Calu3 (cell line): Measurements from ENCODE around the gene XPO6. TPM values are rescaled to one million over a fixed set of nuclear protein-coding genes. Genes with fewer than 3 reads are reported as not detected.
A peak's percentile ranks its signal among the peaks of the same experiment; 100 is the strongest.

ENCODE experiments used
- BruUV-seq: library from RNA; stranded (reverse); fragments of 400-500 nt; replicated peaks from 2 replicates; lab custom pipeline; 2021; lab: Mats Ljungman, UMichigan
- CTCF ChIA-PET: fragments of 300-600 bp; sonication (Branson Sonifier 250); formaldehyde crosslinking; loops from one replicate; lab custom pipeline; 2022; ENCODE audit warnings: antibody characterized with exemption; lab: Charles Lee
- DNase-seq: peaks from one replicate; pipeline ENCODE4 v3.0.0; 2022
- H3K27ac Mint-ChIP-seq: one replicate; pipeline ENCODE4 v1.8.0; 2022; ENCODE audit warnings: mixed read lengths; ENCODE audit not compliant: unreplicated experiment
- H3K27me3 Mint-ChIP-seq: one replicate; pipeline ENCODE4 v1.8.0; 2022; ENCODE audit warnings: mixed read lengths; ENCODE audit not compliant: unreplicated experiment
- H3K36me3 Mint-ChIP-seq: one replicate; pipeline ENCODE4 v1.8.0; 2022; ENCODE audit warnings: mild to moderate bottlenecking, moderate library complexity, mixed read lengths; ENCODE audit not compliant: insufficient read depth, unreplicated experiment
- H3K4me1 Mint-ChIP-seq: one replicate; pipeline ENCODE4 v1.8.0; 2022; ENCODE audit warnings: mild to moderate bottlenecking, low read depth, mixed read lengths; ENCODE audit not compliant: unreplicated experiment
- H3K4me3 Mint-ChIP-seq: one replicate; pipeline ENCODE4 v1.8.0; 2022; ENCODE audit warnings: mild to moderate bottlenecking, low read depth, moderate library complexity, mixed read lengths; ENCODE audit not compliant: unreplicated experiment
- H3K9me3 Mint-ChIP-seq: one replicate; pipeline ENCODE4 v1.8.0; 2022; ENCODE audit warnings: low read depth, mixed read lengths; ENCODE audit not compliant: unreplicated experiment
- CTCF ChIP-seq: fragments of 200-600 bp; IDR thresholded peaks from one replicate; pipeline ENCODE4 v1.8.0; 2022; ENCODE audit warnings: antibody characterized with exemption; ENCODE audit not compliant: unreplicated experiment
- intact Hi-C: fragments of 100-400 bp; cut with micrococcal nuclease; formaldehyde crosslinking; loops from one replicate; pipeline ENCODE4 v1.10.0; 2022; ENCODE audit not compliant: unreplicated experiment
- total RNA-seq: library from RNA; stranded (reverse); gene quantifications from 2 replicates; pipeline ENCODE4 v1.2.3, GENCODE V29; 2022

Gene XPO6
- total RNA-seq, 1 experiment from 2014 or later = 149 TPM

DNA sequence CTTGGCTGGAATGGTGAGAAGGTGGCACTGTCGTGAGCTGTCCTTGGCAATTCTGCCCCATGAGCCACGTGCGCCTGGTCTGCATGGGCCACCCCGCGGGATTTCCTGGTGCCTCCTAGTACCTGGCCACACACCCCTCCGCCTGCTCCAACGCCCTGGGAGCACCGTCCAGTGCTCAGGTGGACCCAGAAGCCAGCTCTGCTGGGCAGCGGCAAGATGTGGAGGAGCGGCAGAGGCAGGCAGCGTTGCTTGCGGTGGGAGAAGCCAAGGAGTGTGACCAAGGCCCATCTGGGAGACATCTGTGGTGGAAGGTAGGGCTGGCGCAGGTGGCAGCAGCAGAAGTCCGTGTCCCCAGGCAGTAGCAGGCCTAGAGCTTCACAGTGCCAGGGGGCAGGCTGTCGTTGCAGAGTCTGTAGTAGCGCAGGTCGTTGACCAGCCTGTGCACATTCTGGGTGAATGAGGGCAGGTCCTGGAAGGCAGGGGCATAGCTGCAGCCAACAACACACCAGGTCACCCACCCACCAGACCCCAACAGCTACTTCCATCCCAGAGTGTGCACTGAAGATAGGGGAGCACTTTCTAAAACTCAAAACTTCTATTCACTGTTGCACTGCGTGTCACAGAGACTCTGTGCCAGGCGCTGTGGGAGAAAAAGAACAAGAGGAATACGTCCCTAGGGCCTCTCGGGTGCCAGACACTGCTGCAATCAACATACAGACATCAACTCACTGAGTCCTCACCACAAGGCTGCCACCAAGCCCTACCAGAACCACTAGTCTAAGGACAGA is 113.4 kb downstream of the XPO6 start:
- no peak for DNase-seq
- intact Hi-C loops = no loop called here
- Mint-ChIP-seq H3K36me3 (peaks cover 43% of the 10 kb centered on the region), H3K27me3 (no peaks in the 10 kb centered on the region), H3K9me3 (no peaks in the 10 kb centered on the region), H3K27ac (no peak overlapping the region), H3K4me3 (no peak overlapping the region), H3K4me1 (no peaks in the 10 kb centered on the region)
- TSS peak; percentile 61 for BruUV-seq
- TF ChIP-seq CTCF = no peak
- CTCF ChIA-PET = no interaction called here

DNA sequence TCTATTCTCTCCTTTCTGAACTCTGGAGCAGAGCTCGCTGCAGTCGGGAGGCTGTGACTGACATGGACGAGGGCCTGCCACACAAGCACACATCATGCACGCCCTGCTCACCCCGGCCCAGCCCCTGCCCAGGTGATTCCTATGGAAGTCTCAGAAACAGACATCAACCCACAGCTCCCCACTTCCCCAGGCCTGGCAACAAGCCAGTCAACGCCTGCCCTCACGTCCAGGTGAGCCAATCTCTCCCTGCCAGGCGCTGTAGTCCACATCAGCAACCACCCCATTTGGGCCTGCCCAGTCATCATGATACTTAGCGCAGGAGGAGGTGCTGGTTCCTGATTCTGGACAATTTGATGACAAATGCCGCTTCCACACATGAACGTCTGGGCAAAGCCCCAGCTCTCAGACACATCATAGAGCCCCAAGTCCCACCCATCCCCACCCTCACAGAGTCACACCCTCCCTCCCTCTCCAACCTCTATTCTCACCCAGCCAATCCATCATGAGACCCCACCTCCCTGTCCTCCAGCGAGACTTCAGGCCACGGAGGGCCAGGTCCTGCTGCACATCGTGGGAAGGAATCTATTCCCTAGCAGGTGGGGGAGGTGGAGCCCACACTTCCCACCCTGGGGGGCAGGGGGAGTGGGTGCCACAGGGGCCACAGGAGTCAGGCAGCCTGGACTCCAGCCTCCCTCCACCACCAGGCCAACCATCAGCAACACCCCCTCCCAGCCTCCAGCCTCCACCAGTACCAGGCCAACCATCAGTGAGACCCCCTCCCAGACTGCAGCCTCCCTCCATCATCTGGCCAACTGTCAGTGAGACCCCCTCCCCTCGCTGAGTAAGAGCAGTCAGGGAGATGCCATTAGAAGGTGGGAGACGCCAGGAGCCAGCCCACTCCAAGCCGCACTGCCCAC is 114.5 kb downstream of the XPO6 start:
- no peak overlapping the region for H3K27ac Mint-ChIP-seq
- no peak for TF ChIP-seq CTCF
- H3K36me3 Mint-ChIP-seq = peaks cover 40% of the 10 kb centered on the region
- CTCF ChIA-PET = no interaction called here
- no peaks in the 10 kb centered on the region for H3K27me3 Mint-ChIP-seq
- no peaks in the 10 kb centered on the region for H3K4me1 Mint-ChIP-seq
- DNase-seq = no peak
- intact Hi-C loops = no loop called here
- BruUV-seq = no TSS peak
- H3K9me3 Mint-ChIP-seq = no peaks in the 10 kb centered on the region
- no peak overlapping the region for H3K4me3 Mint-ChIP-seq

GRCh38 chr16:28093385-28093725 is 118.4 kb downstream of the XPO6 start:
- Mint-ChIP-seq H3K4me3 (no peak overlapping the region), H3K36me3 (peaks cover 14% of the 10 kb centered on the region), H3K9me3 (no peaks in the 10 kb centered on the region), H3K27me3 (no peaks in the 10 kb centered on the region), H3K27ac (no peak overlapping the region), H3K4me1 (no peaks in the 10 kb centered on the region)
- CTCF ChIA-PET = interaction anchor here (0.8 kb wide), 1 partner anchor 22 kb away, joined by 3 read pairs; no protein-coding TSS in a partner anchor
- intact Hi-C loops = no loop called here
- no TSS peak for BruUV-seq
- DNase-seq = no peak
- no peak for TF ChIP-seq CTCF

DNA sequence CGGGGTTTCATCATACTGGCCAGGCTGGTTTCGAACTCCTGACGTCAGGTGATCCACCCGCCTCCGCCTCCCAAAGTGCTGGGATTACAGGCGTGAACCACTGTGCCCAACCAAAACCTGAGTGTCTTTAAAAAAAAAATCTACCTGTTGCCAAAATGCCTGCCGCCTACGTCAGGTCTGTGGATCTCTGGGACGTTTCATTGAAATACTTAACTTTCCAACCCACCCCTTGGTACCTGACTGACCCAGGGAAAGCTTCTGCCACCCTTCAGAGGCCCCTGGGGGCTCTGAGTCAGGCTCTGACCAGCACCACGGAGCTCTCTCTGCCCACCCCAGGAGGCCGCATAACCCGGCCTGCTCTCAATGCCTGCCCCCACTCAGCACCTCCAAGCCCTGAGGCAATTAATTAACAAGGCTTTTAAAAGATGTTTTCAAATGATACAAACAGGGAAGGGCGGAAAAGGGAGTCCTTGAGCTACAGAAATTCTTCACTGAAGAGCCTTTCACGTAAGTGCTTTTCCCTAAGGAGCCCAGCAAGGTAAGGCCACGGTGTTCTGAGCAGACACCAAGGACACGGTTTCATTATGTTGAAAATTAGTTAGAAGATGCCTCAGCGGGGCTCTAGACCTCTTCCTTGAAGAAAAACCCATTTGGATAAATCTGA is 118.9 kb downstream of the XPO6 start:
- CTCF ChIA-PET = interaction anchor here (0.8 kb wide), 1 partner anchor 22 kb away, joined by 3 read pairs; no protein-coding TSS in a partner anchor
- no peaks in the 10 kb centered on the region for H3K9me3 Mint-ChIP-seq
- no peak overlapping the region for H3K27ac Mint-ChIP-seq
- intact Hi-C loops = no loop called here
- BruUV-seq = no TSS peak
- H3K4me1 Mint-ChIP-seq = no peaks in the 10 kb centered on the region
- no peak for TF ChIP-seq CTCF
- peaks cover 10% of the 10 kb centered on the region for H3K36me3 Mint-ChIP-seq
- H3K27me3 Mint-ChIP-seq = no peaks in the 10 kb centered on the region
- no peak for DNase-seq
- no peak overlapping the region for H3K4me3 Mint-ChIP-seq
